K562 (cell line): ENCODE results near the gene P2RY6. TPM values are rescaled to one million over a fixed set of nuclear protein-coding genes. Genes with fewer than 3 reads are reported as not detected.
A peak's percentile ranks its signal among the peaks of the same experiment; 100 is the strongest.

ENCODE experiments used
- ATAC-seq: fragments of 200-7000 bp; cut with Tn5 transposase; 3 replicates; pipeline ENCODE4 v1.9.1; 2020; ENCODE audit warnings: moderate library complexity
- BruUV-seq: library from RNA; stranded (reverse); fragments of 400-500 nt; replicated peaks from 2 replicates; lab custom pipeline; 2021; lab: Mats Ljungman, UMichigan
- CTCF ChIA-PET: fragments of 300-600 bp; formaldehyde crosslinking; extraction: SDS; loops from one replicate; lab custom pipeline; 2021; ENCODE audit warnings: low intra/inter-chr PET ratio; lab: Yijun Ruan, JAX
- POLR2A ChIA-PET: fragments of 300-600, 350-650 bp; sonication (Branson Sonifier 250); formaldehyde crosslinking; extraction: SDS; loops from one replicate; lab custom pipeline; 2021; ENCODE audit warnings: antibody characterized with exemption, inconsistent platforms; lab: Yijun Ruan, JAX
- DNase-seq, 4 experiments: peaks; one replicate each; pipeline versions ENCODE4 v3.0.0 to v3.0.0-alpha.2; 2011 to 2018; ENCODE audit warnings: low spot score in 3 of 4, mixed read lengths in 3 of 4; ENCODE audit errors: extremely low read depth in 1 of 4
- FAIRE-seq: peaks from 2 replicates; lab custom pipeline; 2011; peaks lifted over from hg19 to GRCh38; lab: Jason Lieb, UNC
- H2AFZ ChIP-seq: 2 replicates; pipeline ENCODE4 v1.6.0; 2011; ENCODE audit warnings: low read depth, low read length, control low read depth, inconsistent platforms
- H3K27ac ChIP-seq: fragments of 200-600 bp; 3 replicates; pipeline ENCODE4 v1.8.0; 2011; ENCODE audit warnings: low read depth, mild to moderate bottlenecking, control low read depth, inconsistent platforms, low read length, moderate library complexity, mixed read lengths; ENCODE audit errors: extremely low read depth
- H3K27me3 ChIP-seq, 2 experiments: fragments of 300-600 bp in 1 of 2; 2 replicates in 1 of 2; 3 replicates in 1 of 2; pipeline versions ENCODE4 v1.6.0 to v1.8.0; 2011; ENCODE audit warnings: inconsistent platforms in 2 of 2, low read length in 2 of 2, mild to moderate bottlenecking in 1 of 2, mixed read lengths in 1 of 2, moderate library complexity in 1 of 2; ENCODE audit not compliant: control insufficient read depth in 2 of 2, insufficient read depth in 2 of 2
- H3K36me3 ChIP-seq: fragments of 300-600 bp; 3 replicates; pipeline ENCODE4 v1.8.0; 2011; ENCODE audit warnings: mild to moderate bottlenecking, low read length, inconsistent platforms; ENCODE audit not compliant: control insufficient read depth, insufficient read depth
- H3K4me1 ChIP-seq, 2 experiments: fragments of 200-600 bp in 1 of 2; replicated peaks in 1 of 2; 2 replicates in 1 of 2; 3 replicates in 1 of 2; pipeline versions ENCODE4 v1.5.1 to v1.8.0; 2011; ENCODE audit warnings: inconsistent platforms in 2 of 2, low read length in 2 of 2, mild to moderate bottlenecking in 1 of 2, mixed read lengths in 1 of 2, moderate library complexity in 1 of 2; ENCODE audit not compliant: control insufficient read depth in 2 of 2, insufficient read depth in 2 of 2
- H3K4me2 ChIP-seq: 2 replicates; pipeline ENCODE4 v1.6.1; 2011; ENCODE audit warnings: low read length, control low read depth, inconsistent platforms, mixed read lengths; ENCODE audit not compliant: insufficient read depth
- H3K4me3 ChIP-seq: fragments of 200-600 bp; sonication (generic), shearing (Covaris generic); 2 replicates; pipeline ENCODE4 v1.5.1; 2016; ENCODE audit warnings: control low read depth, inconsistent platforms
- H3K79me2 ChIP-seq: fragments of 200-600 bp; 3 replicates; pipeline ENCODE4 v1.8.0; 2011; ENCODE audit warnings: low read length, inconsistent platforms; ENCODE audit not compliant: control insufficient read depth, insufficient read depth
- H3K9ac ChIP-seq, 2 experiments: 2 replicates each; pipeline versions ENCODE4 v1.6.0 to v1.6.1; 2011; ENCODE audit warnings: low read depth in 2 of 2, low read length in 2 of 2, control low read depth in 1 of 2, inconsistent platforms in 1 of 2, mild to moderate bottlenecking in 1 of 2, mixed read lengths in 1 of 2; ENCODE audit not compliant: insufficient read depth in 1 of 2
- H3K9me1 ChIP-seq: one replicate; pipeline ENCODE4 v1.6.0; 2011; ENCODE audit warnings: inconsistent platforms, mild to moderate bottlenecking, low read length, moderate library complexity; ENCODE audit not compliant: control insufficient read depth, insufficient read depth
- H3K9me3 ChIP-seq: replicated peaks from 2 replicates; pipeline ENCODE4 v1.5.1; 2011; ENCODE audit warnings: low read depth, low read length, inconsistent platforms; ENCODE audit not compliant: control insufficient read depth, insufficient read depth
- H4K20me1 ChIP-seq: replicated peaks from 2 replicates; pipeline ENCODE4 v1.6.1; 2011; ENCODE audit warnings: low read length, inconsistent platforms, mixed read lengths; ENCODE audit not compliant: control insufficient read depth, insufficient read depth
- RB1 ChIP-seq: fragments of 450-650 bp; IDR thresholded peaks from 2 replicates; pipeline ENCODE4 v1.6.1; 2017; ENCODE audit warnings: low read depth, mild to moderate bottlenecking
- USF2 ChIP-seq: sonication (generic); formaldehyde crosslinking; IDR thresholded peaks from 2 replicates; pipeline ENCODE4 v1.5.0; 2020; ENCODE audit warnings: missing genetic modification reagents
- ZFP36 ChIP-seq: fragments of 150-350 bp; IDR thresholded peaks from 2 replicates; pipeline ENCODE4 v1.6.1; 2018; ENCODE audit warnings: low read length, low read depth; ENCODE audit not compliant: partially characterized antibody
- ZNF431 ChIP-seq: sonication (generic); formaldehyde crosslinking; IDR thresholded peaks from 2 replicates; pipeline ENCODE4 v1.8.0; 2022; ENCODE audit warnings: mild to moderate bottlenecking, missing genetic modification reagents
- ZNF561 ChIP-seq: fragments of 450-650 bp; formaldehyde crosslinking; conservative IDR thresholded peaks from 2 replicates; pipeline ENCODE4 v1.4.0; 2020; ENCODE audit warnings: mild to moderate bottlenecking, moderate library complexity
- WGBS: fragments of 100-300 bp; shearing (Covaris generic); methylation state at CpG from one replicate; pipeline ENCODE4 v1.1.6; 2016; ENCODE audit warnings: low coverage, mixed read lengths; ENCODE audit not compliant: insufficient coverage; ENCODE audit errors: missing lambda C conversion rate; 5-methylcytosine and 5-hydroxymethylcytosine counted together
- in situ Hi-C: fragments of 300-500 bp; cut with MboI; formaldehyde crosslinking; loops from 4 replicates; pipeline ENCODE4 v1.15.0; 2018; ENCODE audit warnings: inconsistent platforms, mixed read lengths
- intact Hi-C: fragments of 100-400 bp; cut with micrococcal nuclease; formaldehyde crosslinking; loops from 2 replicates; pipeline ENCODE4 v1.14.2; 2022
- polyA plus RNA-seq, 8 experiments: library from polyadenylated mRNA; depleted of rRNA in 4 of 8; stranded (reverse) in 5 of 8; unstranded in 3 of 8; fragments of >200 nt; fragmentation: Nextera tagmentation in 2 of 8; fragmentation: Illumina TruSeq in 1 of 8; extraction: Ambion mirVana in 2 of 8; extraction: Trizol in 1 of 8; gene quantifications; 2 replicates each; pipeline versions ENCODE4 v1.2.1 to v1.2.3, GENCODE V29; 2011 to 2014; ENCODE audit warnings: inconsistent platforms in 1 of 8, missing spikeins in 1 of 8
- total RNA-seq, 7 experiments: library from RNA; depleted of rRNA in 6 of 7; stranded (reverse); fragments of >200 nt in 6 of 7; fragmentation: Illumina TruSeq in 2 of 7; extraction: Trizol in 2 of 7; gene quantifications; 2 replicates each; pipeline versions ENCODE4 v1.2.1 to v1.2.3, GENCODE V29; 2011 to 2021; ENCODE audit warnings: low replicate concordance in 1 of 7

P2RY6 gene
- total and polyA plus RNA-seq, 9 of the 15 experiments (the other 6 are each of a cell fraction or from before 2014, with no cell fraction given) = not detected

- no peak for TF ChIP-seq ZNF431
- no peak for TF ChIP-seq RB1
- no peak for TF ChIP-seq ZNF561 (CRISPR knock-in tag)
- TF ChIP-seq ZFP36 = peak; percentile 11
- no peak for TF ChIP-seq USF2 (CRISPR knock-in tag)
- Histone ChIP-seq H3K4me3 (no peak overlapping the region), H3K4me1 (peaks cover 0 to 3% of the 10 kb centered on the region in 2 experiments; a peak in 1 of 5 replicates), H3K9ac (no peak overlapping the region), H3K4me2 (no peak overlapping the region), H3K27me3 (peaks cover 0 to 36% of the 10 kb centered on the region in 2 experiments; a peak in 3 of 5 replicates), H2AFZ (no peak overlapping the region), H3K9me1 (no peaks in the 10 kb centered on the region), H3K27ac (no peak overlapping the region), H3K36me3 (no peaks in the 10 kb centered on the region), H3K9me3 (no peaks in the 10 kb centered on the region), H4K20me1 (no peaks in the 10 kb centered on the region), H3K79me2 (no peaks in the 10 kb centered on the region)
- DNase-seq = no peak
- in situ Hi-C loops = loop anchor here (5.0 kb wide), 1 partner anchor 413 kb away; no protein-coding TSS in a partner anchor
- CTCF ChIA-PET = interaction anchor here (0.7 kb wide), 2 partner anchors 515 to 654 kb away, joined by 3 read pairs; no protein-coding TSS in a partner anchor
- no peak for ATAC-seq
- intact Hi-C loops = no loop called here
- 4% methylated on average over 4 of the region's 4 CpGs for WGBS
- no TSS peak for BruUV-seq
- no peak for FAIRE-seq
- POLR2A ChIA-PET = interaction anchor here (0.6 kb wide), 1 partner anchor 453 kb away, joined by 3 read pairs; no protein-coding TSS in a partner anchor
These were observed 31.9 kb upstream of the P2RY6 start for GRCh38 chr11:73240190-73240781.
